Measurements from ENCODE around the gene DLG5.

Gene DLG5

GRCh38 chr10:77865580-77866324, 60.8 kb downstream of the DLG5 start:
- no peak for DNase-seq

- DNase-seq, result no peak
Observed at GRCh38 chr10:77864151-77864851, 62.3 kb downstream of the DLG5 start.

- no peak for DNase-seq
Observed at GRCh38 chr10:77863446-77863845, 63.1 kb downstream of the DLG5 start.

- no peak for DNase-seq
Observed at GRCh38 chr10:77862595-77862994, 64.0 kb downstream of the DLG5 start.

GRCh38 chr10:77861366-77861765, 65.2 kb downstream of the DLG5 start:
- DNase-seq, result no peak

GRCh38 chr10:77859865-77860282, 66.7 kb downstream of the DLG5 start:
- no peak for DNase-seq

- DNase-seq, result no peak
Observed at GRCh38 chr10:77859200-77859864, 67.2 kb downstream of the DLG5 start.

- no peak for DNase-seq
Observed at GRCh38 chr10:77857272-77857671, 69.3 kb downstream of the DLG5 start.

- no peak for DNase-seq
Observed at GRCh38 chr10:77856566-77856965, 70.0 kb downstream of the DLG5 start.

GRCh38 chr10:77855404-77856155, 71.0 kb downstream of the DLG5 start:
- no peak for DNase-seq

- no peak for DNase-seq
Observed at GRCh38 chr10:77854115-77854514, 72.4 kb downstream of the DLG5 start.

GRCh38 chr10:77853256-77853655, 73.3 kb downstream of the DLG5 start:
- no peak for DNase-seq

GRCh38 chr10:77850620-77851231, 75.8 kb downstream of the DLG5 start:
- no peak for DNase-seq

GRCh38 chr10:77849039-77849664, 77.4 kb downstream of the DLG5 start:
- DNase-seq, result no peak

GRCh38 chr10:77846718-77847311, 79.7 kb downstream of the DLG5 start:
- DNase-seq, result peak; percentile 67

GRCh38 chr10:77845451-77845850, 81.1 kb downstream of the DLG5 start:
- DNase-seq, result no peak

GRCh38 chr10:77844713-77845445, 81.7 kb downstream of the DLG5 start:
- peak; percentile 82 for DNase-seq

- no peak for DNase-seq
Observed at GRCh38 chr10:77844177-77844576, 82.4 kb downstream of the DLG5 start.

- DNase-seq, result no peak
Observed at GRCh38 chr10:77843264-77843663, 83.3 kb downstream of the DLG5 start.

GRCh38 chr10:77842652-77843212, 83.8 kb downstream of the DLG5 start:
- no peak for DNase-seq
